HG02763 (cell line): ENCODE data around the gene PLEKHA8.

Experiments used
- ATAC-seq: cut with Tn5 transposase; IDR thresholded peaks from one replicate; pipeline ENCODE4 v1.9.1; 2021; ENCODE audit warnings: mild to moderate bottlenecking, moderate library complexity; ENCODE audit not compliant: unreplicated experiment

Gene PLEKHA8

DNA sequence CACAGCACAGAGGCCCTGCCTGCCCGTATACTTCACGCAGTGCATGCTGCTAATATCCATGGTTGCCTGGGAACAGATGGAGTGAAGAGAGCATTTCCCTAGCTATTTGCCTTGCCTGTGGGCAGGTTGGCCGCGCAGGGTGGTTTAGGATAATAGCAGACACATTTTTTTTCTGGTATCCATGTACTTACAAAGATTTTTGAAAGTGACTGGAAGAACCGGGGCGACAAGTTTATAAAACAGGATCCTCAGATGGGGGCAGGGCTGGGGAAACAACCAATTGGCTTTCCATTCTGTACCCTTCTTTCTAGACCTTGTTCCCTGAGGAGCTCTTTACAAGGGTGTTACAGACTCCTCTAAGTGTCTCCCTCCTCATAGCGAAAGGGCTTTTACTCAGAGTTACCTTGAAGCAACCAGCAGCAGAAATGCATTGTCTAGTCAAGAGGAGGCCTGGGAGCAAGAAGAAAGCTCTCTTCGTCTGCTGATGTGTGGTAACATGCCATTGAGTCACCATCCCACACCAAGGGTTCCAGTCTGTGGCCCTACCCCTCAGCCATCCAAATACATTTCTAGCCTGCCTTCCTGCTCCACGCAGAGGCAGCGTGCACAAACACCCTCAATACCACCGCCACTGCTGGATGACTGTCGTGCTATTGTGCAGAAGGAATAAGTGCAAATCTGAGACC lies 138.1 kb downstream of the PLEKHA8 start:
- ATAC-seq = no peak

DNA sequence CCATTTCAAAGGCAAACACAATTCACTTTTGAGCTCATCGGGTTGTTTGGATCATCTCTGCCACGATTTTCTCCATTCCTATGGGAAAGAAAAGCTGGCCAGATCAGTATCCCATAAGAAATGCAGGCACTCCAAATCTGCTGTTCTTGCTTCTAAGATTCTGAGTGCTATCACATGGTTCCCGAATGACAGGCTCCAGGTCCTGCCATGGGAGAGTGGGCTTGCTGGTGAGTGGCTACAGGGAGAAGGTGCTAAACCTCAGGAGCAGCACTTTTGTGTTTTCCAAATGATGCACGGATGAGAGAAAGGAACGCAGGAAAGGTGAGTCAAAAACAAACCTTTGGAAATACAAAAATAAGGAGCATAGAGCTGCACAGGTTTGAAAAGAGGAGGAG lies 138.6 kb downstream of the PLEKHA8 start:
- ATAC-seq = no peak

GRCh38 chr7:30167901-30168300 lies 139.7 kb downstream of the PLEKHA8 start:
- no peak for ATAC-seq

DNA sequence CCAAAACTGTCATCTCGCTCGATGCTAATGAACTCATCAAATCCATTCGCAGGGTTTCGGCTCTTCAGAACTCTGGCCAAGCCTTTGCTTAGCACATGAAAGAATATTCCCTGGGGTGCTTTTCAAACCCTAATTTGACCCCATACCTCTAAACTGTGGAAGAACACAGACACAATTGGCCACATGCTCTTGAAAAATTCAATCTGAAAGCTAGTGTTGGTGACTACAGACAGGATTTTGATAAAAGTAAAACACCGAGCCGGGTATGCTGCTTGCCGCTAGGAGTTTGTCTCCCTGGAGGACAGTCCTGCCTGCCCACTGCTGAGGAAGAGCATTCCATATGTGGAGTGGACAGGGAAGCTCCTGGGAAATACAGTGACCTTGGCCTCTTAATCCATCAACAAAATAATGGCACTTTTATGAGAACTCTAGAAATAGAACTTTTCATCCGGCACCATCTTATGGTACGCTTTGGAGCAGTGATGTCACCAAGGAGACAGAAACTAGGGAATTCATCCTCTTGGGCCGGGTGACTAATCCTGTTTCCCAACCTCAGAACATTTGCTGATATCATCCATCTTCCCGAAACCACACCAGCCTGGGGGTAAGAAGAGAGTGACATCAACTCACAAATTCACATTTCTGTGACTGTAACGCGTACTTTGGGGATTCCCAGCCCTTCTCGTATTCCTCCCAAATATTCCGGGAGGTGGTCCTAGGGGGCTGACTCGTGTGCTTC lies 140.8 kb downstream of the PLEKHA8 start:
- ATAC-seq = no peak

GRCh38 chr7:30169579-30169978 lies 141.4 kb downstream of the PLEKHA8 start:
- no peak for ATAC-seq

- no peak for ATAC-seq
Measured at GRCh38 chr7:30170476-30171205, 142.4 kb downstream of the PLEKHA8 start.

- ATAC-seq = no peak
Measured at GRCh38 chr7:30171766-30172447, 143.7 kb downstream of the PLEKHA8 start.

- ATAC-seq = no peak
Measured at GRCh38 chr7:30172451-30172850, 144.2 kb downstream of the PLEKHA8 start.

- ATAC-seq = no peak
Measured at GRCh38 chr7:30173058-30173897, 145.1 kb downstream of the PLEKHA8 start.

GRCh38 chr7:30175180-30175579 lies 147.0 kb downstream of the PLEKHA8 start:
- ATAC-seq = no peak

DNA sequence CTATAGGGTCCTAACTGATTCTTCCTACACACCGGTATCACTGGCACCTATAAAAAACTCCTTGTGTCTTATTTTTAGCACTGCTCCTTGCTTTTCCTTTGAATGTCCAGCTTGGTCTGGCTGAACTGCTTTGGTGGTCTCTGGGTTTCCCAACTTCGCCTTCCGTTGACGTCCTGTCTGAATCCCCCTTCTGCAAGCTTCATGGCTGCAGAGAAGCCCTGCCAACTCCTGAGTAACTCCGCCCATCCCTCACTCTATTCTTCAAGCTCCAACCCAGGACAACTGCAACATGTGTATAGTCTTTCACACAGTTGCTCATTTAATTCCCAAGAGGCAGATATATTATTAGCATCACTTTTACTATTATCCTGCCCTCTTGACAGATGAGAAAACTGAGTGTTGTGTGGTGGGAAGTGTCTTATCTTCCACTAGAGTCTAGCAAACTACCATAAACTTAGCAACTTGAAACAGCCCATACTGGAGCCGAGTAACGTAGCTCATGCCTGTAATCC lies 147.5 kb downstream of the PLEKHA8 start:
- ATAC-seq = no peak

- ATAC-seq = no peak
Measured at GRCh38 chr7:30176463-30177109, 148.4 kb downstream of the PLEKHA8 start.

DNA sequence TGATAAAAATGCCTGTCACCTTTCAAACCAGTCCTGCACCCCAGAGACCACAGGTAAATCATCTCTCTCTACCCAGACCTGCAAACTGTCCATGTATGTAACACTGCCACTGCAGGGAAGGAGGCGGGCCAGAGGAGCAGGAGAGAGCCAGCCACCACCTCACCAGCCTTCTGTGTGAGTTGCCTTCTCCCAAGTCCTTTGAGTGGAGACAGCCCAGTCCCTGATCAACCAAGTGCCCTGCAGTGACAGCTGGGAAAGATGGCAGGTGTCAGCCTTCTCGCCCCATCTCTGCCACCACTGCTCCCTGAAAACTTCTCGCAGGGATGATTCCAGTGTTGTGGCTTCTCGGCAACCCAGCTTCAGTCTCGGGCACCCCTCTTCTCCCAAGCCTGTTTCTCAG lies 149.0 kb downstream of the PLEKHA8 start:
- no peak for ATAC-seq

- ATAC-seq = no peak
Measured at GRCh38 chr7:30177965-30178364, 149.8 kb downstream of the PLEKHA8 start.

- peak; percentile 77 for ATAC-seq
Measured at GRCh38 chr7:30178748-30179436, 150.7 kb downstream of the PLEKHA8 start.
